GM21786 (cell line): ENCODE measurements around the gene PAK3.

ENCODE experiments used
- ATAC-seq: cut with Tn5 transposase; IDR thresholded peaks from one replicate; pipeline ENCODE4 v1.9.1; 2021; ENCODE audit not compliant: unreplicated experiment

Gene PAK3

GRCh38 chrX:111259559-111259958 is 163.6 kb downstream of the PAK3 start:
- no peak for ATAC-seq

GRCh38 chrX:111260451-111260850 is 164.5 kb downstream of the PAK3 start:
- ATAC-seq = no peak

DNA sequence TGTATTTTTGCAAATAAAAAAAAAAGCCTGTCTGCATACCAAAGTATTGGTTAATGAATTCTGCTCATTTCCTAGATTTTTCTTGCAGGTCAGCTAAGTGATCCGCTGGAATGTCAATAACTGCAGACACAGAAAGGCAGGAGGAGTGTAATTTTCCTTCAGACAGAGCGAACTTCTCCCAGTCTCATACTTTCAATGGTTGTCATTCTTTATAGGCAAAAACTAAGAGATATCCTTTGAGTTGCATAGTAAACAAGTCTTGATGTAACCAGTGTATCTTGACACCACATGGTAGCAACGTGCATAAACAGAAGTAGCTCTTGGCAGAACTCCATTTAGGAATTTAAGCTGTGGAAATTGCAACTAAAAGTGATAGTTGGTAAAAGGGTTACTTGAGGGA is 166.1 kb downstream of the PAK3 start:
- no peak for ATAC-seq

DNA sequence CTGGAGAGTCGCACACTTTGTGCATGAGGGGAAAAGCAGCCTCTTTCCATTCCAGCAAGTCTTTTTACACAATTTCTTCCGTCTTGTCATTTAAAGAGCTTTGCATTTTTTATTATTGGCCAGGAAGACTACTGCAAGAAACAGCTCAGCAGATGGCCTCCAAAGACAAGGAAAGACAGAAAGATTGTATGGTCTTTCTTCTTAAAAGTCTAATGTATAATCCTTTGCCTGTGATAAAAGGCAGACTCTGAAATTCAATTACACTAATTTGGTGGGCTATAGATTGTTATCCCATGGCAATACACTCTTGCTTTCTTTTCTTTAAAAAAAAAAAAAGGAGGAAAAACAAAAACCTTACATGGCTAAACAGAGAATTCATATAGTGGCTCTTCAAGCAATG is 168.4 kb downstream of the PAK3 start:
- ATAC-seq = no peak

- no peak for ATAC-seq
These were observed 169.5 kb downstream of the PAK3 start for GRCh38 chrX:111265486-111265885.

- ATAC-seq = no peak
These were observed 172.5 kb downstream of the PAK3 start for GRCh38 chrX:111268506-111268905.

DNA sequence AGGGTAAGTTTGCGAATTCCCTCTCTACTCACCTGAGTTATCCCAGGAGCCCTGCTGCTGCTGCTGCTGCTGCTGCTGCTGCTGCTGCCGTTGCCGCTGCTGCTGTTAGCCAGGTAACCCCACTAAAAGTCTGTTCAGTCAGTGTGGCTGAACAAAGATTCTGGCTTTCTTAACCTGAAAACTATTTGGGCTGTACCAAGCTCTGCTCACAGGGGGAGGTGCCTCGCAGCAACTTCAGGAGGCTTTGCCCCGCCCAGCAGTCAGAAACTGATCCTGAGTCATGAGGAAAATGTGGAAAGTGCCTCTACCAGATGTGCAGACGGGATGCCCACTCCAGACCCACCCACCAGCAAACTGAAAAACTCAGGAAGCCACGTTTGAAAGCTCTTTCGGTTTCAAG is 174.3 kb downstream of the PAK3 start, which contains the start of gene CAPN6:
CAPN6 (minus strand) TSS at position 145 of the 400 bp plus-strand sequence. CDS start 6,547 bp downstream, outside the sequence.
- no peak for ATAC-seq
